ENCODE data around the gene DBN1.
A peak's percentile ranks its signal among the peaks of the same experiment; 100 is the strongest.

DBN1 gene

DNA sequence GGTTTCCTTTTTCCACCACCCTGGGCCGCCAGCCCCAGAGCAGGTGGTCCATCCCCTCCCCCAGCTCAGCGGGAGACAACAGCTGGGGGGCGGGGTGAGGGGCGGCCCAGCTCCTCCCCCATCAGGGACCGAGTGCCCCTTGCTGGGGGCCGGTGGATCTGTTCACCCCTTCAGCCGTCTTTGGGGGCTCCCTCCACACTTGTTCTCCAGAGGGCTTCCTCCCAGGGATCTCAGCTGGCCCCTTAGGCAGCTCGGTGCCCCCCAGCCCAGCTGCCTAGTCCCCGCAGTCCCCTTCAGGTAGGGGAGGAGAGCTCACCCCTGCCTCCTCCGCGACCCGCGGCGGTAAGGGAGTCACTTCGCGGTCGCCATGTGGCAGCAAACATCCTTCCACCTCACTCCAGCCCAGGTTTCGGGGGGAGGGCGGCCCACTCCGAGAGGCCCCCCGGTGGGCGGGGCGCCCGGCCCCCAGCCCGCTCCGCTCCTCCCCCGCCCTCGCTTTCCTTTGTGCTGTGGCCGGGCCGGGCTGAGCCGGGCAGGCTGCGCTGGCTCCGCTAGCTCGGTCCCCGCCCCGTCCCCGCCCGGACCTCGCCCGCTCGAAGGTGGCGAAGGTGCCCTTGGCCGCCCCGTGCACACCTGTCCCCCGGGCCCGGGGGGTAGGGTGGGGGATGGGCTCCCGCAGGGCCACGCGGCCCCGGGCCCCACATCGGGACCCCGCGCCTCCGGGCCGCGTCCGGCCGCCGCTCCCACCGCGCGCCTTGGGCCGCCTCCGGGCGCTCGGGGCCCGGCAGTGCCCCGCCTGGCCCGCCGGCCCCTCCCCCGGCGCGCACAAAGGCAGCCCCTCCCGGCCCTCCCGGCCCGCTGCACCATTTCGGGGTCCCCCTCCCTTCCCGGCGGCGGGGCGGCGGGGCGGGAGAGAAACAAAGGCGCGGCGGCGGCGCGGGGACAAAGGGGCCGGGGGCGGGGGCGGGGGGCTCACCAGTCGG, 683 bp downstream of the DBN1 start:
- DNase-seq (ENCODE audit: low read depth in 3 of 3), result peak in 1 of 3 experiments; percentile 65

DNA sequence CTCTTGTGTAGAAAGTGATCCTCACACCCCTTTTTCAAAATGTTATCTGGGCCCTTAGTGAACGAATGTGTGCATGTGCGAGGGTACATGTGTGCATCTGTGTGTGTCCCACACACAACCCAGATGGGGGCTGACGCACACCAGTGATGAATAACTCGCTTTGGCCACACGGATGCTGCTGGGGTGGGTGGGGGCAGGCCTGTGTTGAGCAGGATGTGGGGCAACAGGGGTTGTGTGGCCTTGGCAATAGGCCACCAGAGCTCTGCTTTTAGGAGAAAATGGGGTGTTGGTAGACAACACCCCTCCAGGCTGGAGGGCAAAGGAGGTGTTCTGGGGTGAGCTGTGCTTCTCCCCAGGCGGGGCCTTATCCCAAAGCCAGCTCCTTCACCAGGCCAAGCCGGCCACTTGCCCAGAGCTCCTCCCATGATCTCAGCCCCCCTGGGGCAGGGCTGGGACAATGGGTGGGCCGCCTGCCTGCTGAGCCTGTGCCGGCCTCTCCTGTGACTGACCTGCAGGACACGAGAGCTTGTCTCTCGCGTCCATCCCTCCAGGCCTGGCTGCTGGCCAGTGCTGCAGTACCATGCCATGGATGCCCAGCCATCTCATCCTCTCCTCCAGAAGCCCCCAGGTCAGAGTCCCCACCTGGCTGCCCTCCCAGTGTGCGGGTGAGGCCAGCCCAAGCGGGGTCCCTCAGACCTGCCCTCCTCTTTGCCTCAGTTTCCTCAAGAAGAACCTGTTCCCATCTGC, 1.7 kb downstream of the DBN1 start:
- DNase-seq (ENCODE audit: low read depth in 3 of 3), result no peak

DNA sequence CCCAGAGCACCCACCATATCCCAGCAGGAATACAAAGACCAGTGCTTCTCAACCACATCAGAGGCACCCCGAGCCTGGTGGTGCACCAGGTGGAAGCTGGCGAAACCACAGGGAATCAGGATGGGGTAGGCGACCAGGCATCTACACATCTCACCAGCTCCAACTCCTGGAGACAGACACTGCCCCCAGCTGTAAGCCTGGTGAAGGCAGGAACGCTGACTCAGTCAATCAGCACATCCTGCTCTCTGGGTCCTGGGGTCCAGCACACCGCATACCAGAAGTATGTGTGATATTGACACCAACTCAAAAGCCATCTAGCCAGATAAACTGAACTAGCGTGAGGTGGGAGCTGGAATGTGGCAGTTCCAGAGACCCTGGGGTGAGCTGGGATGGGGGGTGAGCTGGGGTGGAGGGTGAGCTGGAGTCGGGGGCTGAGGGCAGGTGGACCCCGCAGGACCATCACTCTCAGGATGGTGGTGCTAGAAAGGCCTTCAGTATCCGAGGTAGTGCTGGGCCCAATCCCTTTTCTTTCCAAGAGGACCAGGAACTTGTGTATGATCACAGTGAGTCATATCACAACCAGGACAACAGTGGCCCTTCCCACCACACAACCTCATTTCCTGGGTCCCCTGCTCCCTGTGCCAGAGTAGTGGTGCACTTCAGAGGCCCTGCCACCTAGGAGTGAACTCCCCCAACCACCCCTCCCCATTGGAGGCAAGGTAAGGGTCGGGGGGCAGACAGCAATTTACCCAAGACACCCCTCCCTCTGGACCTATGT, 2.5 kb downstream of the DBN1 start:
- no peak for DNase-seq (ENCODE audit: low read depth in 3 of 3)

DNA sequence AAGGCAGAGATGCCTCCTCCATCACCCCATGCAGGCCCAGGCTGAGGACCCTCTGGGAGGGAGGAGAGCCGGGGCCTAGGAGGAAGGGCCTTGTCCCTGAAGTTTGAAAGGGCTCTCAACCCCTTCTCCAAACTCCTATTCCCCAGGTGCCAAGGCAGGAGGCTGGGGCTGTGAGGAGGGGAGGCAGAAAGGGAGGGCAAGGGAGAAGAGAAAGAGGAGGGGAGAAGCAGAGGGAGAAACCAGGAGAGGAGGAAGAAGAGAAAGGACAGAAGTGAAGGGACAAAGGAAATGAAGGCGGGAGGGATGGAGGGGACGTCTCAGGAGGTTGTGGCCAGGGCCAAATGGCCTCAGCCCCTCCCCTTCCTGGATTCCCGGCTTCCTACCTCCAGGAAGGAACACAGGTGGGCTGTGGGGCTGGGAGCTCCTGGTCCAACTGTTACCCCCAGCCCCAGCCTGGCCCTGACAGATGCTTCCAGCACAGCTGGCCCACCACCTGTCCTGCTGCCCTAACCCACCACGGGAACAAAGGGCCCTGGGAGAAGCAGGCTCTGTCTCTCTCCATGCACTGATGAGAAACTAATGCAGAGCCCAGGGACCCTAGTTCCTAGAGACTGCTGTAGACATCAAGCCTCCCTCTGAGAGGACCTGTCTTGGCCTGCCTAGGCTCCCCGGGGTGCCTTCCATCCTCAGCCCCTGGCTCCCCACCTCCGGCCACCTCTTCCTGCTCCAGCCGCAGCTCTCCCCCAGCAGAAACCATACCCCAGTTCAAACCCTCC, 3.5 kb downstream of the DBN1 start:
- DNase-seq (ENCODE audit: low read depth in 3 of 3), result no peak

DNA sequence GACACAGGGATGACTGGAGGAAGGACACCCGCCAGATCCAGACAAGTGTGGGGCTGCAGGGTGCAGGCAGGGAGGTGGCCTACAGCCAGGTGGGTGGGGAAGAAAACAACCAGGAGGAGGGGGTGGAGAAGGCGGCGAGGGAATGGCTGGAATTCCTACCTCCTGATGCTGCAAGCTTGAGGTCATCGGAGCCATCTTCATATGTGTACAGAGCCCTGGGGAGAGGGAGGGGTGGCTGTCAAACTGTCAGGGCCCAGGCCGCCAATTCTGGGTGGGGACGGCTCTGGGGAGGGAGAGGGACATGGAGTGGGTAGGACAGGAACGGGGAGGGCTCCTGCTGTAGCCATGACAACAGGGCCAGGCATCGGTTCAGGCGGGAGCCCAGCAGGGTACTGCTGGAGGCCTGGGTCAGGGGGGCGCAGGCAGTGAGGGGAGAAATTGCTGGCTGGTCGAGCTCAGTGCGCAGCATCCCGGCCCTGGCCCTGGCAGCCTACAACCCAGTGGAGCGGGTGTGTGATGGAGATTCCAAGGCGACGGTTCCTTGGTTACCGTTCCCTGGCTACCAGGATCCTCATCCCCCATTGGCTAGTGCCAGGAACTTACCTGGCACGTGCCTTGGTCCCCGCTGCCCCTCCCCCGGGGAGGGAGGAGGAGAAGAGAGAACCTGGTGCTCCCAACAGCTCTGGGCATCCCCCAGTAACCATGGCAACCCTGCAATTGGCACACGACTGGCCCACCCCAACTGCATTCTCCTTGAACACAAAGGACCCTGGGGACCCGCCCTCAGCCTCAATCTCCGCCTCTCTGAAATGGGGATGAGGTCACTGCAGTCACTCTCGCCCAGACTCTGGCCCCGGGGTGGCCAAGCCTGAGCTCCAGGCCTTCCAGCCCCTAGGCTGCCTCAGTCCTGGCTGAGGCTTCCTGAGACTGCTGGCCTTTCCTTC, 4.5 kb downstream of the DBN1 start:
- DNase-seq (ENCODE audit: low read depth in 3 of 3), result no peak

DNA sequence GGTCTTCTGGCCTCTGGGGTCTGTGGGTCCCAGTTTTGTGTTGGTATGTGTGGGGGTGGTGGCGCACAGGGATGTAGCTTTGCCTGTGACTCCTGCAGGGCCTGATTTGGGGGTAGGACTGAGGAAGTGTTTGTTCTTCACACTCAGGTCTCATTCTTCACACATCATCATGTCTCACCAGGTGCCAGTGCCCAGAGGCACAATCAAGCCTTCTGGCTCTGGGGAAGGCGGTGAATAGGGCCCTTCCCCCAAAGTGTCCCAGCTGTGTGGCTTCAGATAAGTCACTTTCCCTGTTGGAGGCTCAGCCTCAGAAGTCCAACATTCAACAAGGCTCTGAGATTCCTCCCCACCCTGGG, 5.1 kb downstream of the DBN1 start:
- no peak for DNase-seq (ENCODE audit: low read depth in 3 of 3)

DNA sequence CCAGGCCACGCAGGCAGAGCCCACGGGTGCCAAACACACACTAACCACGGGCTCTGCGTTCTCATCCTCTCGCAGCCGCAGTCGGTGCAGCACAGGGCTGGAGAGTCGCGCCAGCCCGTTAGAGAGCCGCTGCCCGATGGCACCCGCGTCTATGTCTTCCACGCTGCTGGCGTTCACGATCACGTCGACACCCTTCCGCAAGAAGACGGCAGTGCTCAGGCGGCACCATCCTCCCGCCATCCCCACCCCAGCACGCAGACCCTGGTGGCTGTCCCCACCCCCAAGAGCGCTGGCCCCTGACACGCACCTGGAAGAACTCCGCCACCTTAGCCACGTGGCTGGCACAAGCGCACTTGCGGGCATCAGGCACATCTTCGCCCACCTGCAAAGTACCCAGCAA, 6.0 kb downstream of the DBN1 start:
- DNase-seq (ENCODE audit: low read depth in 3 of 3), result no peak

DNA sequence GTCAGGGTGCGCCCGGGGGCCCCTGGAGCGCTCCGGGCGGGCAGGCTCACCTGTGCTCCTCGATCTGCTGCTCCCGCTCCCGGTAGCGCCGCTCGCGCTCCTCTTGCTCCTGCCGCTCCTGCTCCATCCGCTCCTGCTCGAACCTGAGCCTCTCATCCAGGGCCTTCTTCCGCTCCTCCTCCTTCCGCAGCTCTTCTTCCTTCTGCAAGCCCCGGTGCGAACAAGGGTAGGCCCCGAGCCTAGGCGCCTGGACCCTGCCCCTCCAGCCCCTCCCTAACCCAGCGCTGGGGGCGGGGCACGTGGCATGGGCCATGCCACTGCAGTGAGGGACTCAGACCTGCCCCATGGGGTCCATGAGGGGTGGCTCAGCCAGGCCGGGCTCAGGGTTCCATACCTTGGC, 6.6 kb downstream of the DBN1 start:
- DNase-seq (ENCODE audit: low read depth in 3 of 3), result no peak

DNA sequence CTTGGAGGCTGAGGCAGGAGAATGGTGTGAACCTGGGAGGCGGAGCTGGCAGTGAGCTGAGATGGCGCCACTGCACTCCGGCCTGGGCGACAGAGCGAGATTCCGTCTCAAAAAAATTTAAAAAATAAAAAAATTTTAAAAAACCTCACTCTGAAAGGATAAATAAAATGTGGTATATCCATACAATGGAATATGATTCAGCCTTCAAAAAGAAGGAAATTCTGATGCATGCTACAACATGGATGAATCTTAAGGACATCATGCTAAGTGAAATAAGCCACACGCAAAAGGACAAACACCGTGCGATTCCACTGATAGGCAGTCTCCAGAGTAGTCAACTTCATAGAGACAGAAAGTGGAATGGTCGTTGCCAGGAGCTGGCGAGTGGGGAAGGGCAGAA, 8.4 kb downstream of the DBN1 start:
- DNase-seq (ENCODE audit: low read depth in 3 of 3), result no peak

DNA sequence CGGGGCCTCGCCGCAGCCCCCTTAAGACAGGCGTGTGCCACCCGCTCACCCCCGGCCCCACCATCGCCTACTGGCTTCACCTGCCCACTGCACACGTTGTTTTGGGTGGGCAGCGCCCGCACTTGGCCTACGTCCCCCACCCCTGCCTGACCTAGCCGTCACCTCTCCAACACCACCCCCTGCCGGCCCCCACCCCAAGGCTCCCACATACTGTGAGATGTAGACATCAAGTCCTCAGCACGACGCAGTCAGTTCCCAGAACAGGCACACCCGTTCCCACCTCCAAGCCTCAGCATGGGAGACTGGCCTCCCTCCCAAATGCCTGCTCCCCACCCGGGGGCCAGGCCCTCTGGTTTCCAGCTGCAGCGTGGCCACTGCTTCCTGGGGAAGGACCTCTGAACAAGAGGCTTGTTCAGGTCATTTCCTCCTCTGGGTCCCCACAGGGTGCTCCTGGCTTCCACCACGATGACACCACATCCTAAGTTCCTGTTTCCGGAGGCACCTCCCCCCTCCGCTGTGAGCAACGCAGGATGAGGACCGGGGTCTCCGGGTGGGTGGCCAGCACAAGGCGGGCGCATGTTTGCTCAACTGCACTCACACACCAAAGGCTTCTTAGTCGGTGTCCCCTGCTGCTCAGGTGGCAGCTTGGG, 11.3 kb downstream of the DBN1 start:
- DNase-seq (ENCODE audit: low read depth in 3 of 3), result no peak

DNA sequence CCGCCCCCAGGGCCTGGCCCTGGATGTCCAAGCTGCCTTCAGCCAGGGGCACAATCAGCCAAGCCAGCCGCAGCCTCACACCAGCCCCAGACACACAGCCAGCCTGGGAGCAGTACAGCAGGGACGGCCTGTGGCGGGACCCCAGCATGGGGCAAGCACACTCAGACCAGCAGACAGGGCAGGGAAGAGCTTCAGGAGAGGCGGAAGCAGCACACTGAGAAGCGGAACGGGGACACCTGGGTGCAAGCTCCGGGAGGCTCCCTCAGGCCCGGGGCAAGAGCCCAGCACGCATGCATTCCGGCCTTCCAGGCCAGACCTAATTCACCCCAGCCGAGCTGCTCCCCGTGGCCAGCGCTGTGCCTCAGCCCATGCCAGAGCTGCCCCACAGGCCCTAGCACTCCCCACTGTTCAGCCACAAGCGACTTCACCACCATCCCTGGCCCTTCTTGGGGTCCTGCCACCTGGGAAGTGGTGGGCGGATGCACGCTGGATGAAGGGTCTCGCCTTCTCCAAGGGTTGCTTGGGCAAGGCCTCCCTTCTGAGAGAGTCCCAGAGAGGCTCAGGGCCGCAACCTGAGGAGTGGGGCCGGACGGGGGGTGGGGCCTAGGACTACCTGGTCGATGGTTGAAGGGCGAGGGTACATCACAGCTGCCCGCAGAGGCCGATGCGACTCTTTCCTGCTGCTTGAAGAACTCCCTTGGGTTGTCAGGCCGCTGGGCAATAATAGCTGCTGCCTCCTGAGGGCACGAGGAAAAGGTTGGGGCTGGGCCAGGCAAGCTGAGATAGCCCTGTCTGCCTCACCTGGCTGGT, 13.4 kb downstream of the DBN1 start:
- DNase-seq (ENCODE audit: low read depth in 3 of 3), result no peak

DNA sequence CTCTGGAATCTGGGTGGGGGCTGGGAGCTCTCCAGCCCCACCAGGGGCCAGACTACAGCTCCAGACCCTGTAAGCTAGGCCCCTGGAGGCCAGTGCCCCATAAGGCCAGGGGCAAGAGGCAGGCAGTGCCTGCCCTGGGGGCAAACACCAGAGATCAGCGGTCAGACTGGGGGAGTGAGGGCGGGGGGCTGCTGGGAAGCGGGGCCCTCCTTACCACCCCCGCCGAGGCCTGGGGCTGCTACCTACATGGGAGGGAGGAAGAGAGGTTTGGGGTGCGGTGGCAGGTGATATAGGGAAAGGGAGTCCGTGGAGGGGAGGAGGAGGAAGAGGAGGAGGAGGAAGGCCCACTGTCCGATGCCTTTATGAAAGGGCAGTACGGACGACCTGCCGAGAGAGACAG, 14.1 kb downstream of the DBN1 start:
- DNase-seq (ENCODE audit: low read depth in 3 of 3), result no peak

DNA sequence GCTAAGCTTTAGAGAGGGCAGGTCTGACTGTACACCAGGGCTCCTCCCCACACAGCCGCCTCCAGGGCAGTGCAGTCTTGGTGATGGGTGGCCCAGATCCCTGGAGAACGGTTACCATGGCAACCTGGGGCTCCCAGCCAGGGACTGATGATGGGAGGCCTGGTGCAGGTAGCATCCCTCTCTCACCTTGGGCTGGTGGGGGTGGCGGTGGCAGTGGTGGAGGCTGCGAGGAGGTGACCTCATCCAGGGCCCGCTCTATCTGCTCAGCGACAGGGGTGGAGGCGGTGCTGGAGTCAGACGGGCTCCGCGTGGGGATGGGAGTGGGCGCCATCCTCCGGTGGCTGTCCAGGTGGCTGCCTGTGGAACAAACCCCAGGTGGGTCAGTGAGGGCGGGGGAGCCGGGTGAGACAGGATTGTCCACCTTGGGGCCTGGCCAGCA, 14.5 kb downstream of the DBN1 start:
- DNase-seq (ENCODE audit: low read depth in 3 of 3), result no peak

DNA sequence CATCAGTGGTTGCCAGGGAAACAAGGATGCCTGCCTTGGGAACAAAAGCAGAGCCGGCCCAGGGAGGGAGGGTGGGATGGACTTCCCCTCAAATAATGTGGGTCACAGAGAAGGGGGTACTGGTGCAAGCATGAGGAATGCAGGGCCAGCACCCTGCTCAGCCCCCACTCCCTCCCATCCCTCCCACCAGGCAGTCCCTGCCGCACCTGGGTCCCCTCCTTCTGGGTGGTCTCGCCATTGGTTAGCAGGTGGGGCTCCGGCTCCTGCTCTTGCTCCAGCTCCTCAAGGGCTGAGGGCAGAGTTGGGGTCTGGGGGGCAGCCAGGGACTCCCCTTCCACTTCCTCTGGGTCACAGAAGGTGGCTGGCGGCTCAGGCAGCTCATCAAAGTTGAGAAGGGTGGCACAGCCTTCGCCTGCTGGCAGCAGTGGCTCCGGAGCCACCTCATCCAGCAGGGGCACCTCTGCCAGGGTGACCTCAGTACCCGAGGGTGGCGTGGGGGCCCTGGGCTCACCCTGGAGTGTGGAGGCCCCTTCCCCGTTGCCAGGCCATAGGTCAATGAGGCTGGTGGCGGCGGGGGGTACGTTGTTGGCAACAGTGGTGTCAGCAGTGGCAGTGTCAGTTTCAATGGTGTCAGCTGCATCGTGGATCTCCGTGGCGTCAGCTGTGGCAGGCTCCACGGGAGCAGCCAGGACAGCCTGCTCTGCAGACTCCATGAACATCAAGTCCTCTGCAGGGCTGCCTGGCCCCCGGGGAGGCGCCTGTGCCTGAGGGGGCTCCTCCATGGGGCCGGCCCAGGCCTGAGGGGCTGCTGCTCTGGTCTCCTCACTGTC, 15.4 kb downstream of the DBN1 start:
- DNase-seq (ENCODE audit: low read depth in 3 of 3), result no peak

DNA sequence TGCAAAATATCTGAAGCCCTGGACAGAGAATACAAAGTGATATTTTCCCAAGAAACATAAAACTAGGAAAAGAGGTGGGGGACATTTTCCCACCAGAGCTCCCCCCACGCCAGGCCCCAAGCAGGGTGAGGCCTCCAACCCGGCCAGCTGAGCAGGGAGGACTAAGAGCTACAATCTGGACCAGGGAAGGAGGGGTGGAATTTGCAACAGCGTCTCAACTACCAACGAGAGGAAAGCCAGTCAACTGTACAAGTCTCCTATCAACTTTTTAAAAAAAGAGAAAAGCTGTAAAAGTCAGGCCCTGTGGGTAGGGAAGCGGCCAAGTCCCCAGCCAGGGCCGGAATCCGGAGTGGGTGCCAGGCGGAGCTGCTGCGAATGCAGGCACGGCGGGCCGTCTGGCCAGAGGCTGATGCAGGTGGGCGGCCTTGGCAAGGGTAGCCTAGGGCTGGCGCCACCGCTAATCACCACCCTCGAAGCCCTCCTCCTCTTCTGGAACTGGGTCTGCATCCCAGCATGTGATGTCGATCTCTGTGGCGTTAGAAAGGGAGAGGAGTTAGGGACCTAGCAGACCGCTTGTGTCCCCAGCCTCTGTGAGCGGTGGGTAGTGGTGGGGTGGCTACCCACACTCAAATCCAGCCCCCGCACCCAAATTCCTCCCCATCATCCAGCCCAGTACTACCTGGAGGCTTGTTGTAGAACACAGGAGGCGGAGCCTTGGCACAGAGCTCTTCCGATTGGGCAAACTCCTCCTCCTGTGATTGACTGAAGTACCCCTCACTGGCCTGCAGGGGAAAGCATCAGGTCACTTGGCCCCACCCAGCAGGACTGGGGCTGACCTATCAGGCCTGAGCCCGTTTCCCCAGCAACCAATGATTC, 16.2 kb downstream of the DBN1 start:
- DNase-seq (ENCODE audit: low read depth in 3 of 3), result no peak

DNA sequence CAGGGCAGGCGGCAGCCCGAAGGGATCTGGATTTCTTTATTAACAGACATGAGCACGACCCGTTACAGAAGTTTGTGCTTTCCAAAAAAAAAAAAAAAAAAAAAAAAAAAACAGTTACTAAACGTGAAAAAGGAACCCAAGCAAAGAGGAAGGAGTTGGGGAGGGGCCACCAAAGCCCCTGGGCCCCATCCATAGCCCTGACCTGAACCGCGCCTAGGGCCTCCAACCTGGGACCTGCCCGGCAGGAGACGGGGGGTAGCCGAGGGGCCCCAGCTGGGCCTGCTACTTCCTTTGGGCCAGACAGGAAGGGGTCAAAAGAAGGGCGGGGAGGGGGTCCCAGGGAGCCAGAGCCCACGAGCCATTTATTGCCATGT, 16.9 kb downstream of the DBN1 start:
- no peak for DNase-seq (ENCODE audit: low read depth in 3 of 3)
